ENCODE measurements around the gene ZNF419. TPM values are rescaled to one million over a fixed set of nuclear protein-coding genes. Genes with fewer than 3 reads are reported as not detected.
A peak's percentile ranks its signal among the peaks of the same experiment; 100 is the strongest.
"Not testable (repeated sequence)": the region's sequence is repeated elsewhere in the genome, so short reads cannot be mapped to it uniquely, and the experiment has no call there.

ZNF419 gene
- polyA plus RNA-seq, 1 donor from 2014 or later = 34.5 TPM

GRCh38 chr19:57477191-57478008 is 10.2 kb upstream of the ZNF419 start, which contains the start of gene ZNF772:
TSS of gene ZNF772 (minus strand) at chr19:57477566. CDS start at chr19:57477309, 257 bp downstream.
- H3K36me3 ChIP-seq (ENCODE audit: insufficient read depth, low read length) = peaks cover 34% of the 10 kb centered on the region
- peaks cover 6% of the 10 kb centered on the region for H3F3A ChIP-seq (ENCODE audit: insufficient read depth, low read length, poor library complexity, severe bottlenecking)
- H4K20me1 ChIP-seq (ENCODE audit: insufficient read depth) = no peaks in the 10 kb centered on the region
- H3K9me3 ChIP-seq (ENCODE audit: low read length) = peaks cover 39% of the 10 kb centered on the region
- no peaks in the 10 kb centered on the region for H3K9me2 ChIP-seq (ENCODE audit: insufficient read depth, low read length)
- H3K27me3 ChIP-seq (ENCODE audit: insufficient read depth, low read depth, low read length) = no peaks in the 10 kb centered on the region
- H3K27ac ChIP-seq (ENCODE audit: low read length) = peak within 1 kb of the TSS; percentile 99
- H3K4me3 ChIP-seq (ENCODE audit: low read length) = peak within 1 kb of the TSS; percentile 80
- peak within 1 kb of the TSS; percentile 92 for H3K4me2 ChIP-seq (ENCODE audit: low read length)
- peak within 1 kb of the TSS; percentile 84 for H2AFZ ChIP-seq (ENCODE audit: low read depth, low read length)
- TF ChIP-seq EP300 (conservative IDR thresholded peaks at IDR 0.05; ENCODE audit: poor library complexity, severe bottlenecking) (no peak), REST (IDR thresholded peaks at IDR 0.05; ENCODE audit: borderline replicate concordance) (peak; percentile 67), POLR2AphosphoS5 (IDR thresholded peaks at IDR 0.05) (peak; percentile 95), EZH2 (IDR thresholded peaks at IDR 0.05; ENCODE audit: borderline replicate concordance, insufficient read depth, low read length, poor library complexity, severe bottlenecking) (no peak), RAD21 (conservative IDR thresholded peaks at IDR 0.05) (peak; percentile 60), SMC3 (conservative IDR thresholded peaks at IDR 0.05; ENCODE audit: poor library complexity) (peak; percentile 49), MXI1 (conservative IDR thresholded peaks at IDR 0.05; ENCODE audit: poor library complexity, severe bottlenecking) (peak; percentile 59), TAF1 (IDR thresholded peaks at IDR 0.05; ENCODE audit: low read depth) (peak; percentile 81)
- TF ChIP-seq, protein P1, sequence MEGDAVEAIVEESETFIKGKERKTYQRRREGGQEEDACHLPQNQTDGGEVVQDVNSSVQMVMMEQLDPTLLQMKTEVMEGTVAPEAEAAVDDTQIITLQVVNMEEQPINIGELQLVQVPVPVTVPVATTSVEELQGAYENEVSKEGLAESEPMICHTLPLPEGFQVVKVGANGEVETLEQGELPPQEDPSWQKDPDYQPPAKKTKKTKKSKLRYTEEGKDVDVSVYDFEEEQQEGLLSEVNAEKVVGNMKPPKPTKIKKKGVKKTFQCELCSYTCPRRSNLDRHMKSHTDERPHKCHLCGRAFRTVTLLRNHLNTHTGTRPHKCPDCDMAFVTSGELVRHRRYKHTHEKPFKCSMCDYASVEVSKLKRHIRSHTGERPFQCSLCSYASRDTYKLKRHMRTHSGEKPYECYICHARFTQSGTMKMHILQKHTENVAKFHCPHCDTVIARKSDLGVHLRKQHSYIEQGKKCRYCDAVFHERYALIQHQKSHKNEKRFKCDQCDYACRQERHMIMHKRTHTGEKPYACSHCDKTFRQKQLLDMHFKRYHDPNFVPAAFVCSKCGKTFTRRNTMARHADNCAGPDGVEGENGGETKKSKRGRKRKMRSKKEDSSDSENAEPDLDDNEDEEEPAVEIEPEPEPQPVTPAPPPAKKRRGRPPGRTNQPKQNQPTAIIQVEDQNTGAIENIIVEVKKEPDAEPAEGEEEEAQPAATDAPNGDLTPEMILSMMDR (IDR thresholded peaks at IDR 0.05; ENCODE audit: poor library complexity, severe bottlenecking) = peak; percentile 98
- H3K9ac ChIP-seq (ENCODE audit: low read length) = peak within 1 kb of the TSS; percentile 96
- peaks cover 28% of the 10 kb centered on the region for H3K79me2 ChIP-seq (replicated peaks; ENCODE audit: insufficient read depth, low read length)

- H3K9me2 ChIP-seq (ENCODE audit: insufficient read depth, low read length); H4K20me1 ChIP-seq (ENCODE audit: insufficient read depth); H2AFZ ChIP-seq (ENCODE audit: low read depth, low read length); H3K9me3 ChIP-seq (ENCODE audit: low read length); H3K27me3 ChIP-seq (ENCODE audit: insufficient read depth, low read depth, low read length); H3K79me2 ChIP-seq (replicated peaks; ENCODE audit: insufficient read depth, low read length); H3F3A ChIP-seq (ENCODE audit: insufficient read depth, low read length, poor library complexity, severe bottlenecking); H3K27ac ChIP-seq (ENCODE audit: low read length); H3K36me3 ChIP-seq (ENCODE audit: insufficient read depth, low read length): not testable (repeated sequence)
- H3K4me3 ChIP-seq (ENCODE audit: low read length) = peak overlapping the region; percentile 77
- H3K9ac ChIP-seq (ENCODE audit: low read length) = peak overlapping the region; percentile 26
- peak overlapping the region; percentile 45 for H3K4me2 ChIP-seq (ENCODE audit: low read length)
Observed at GRCh38 chr19:57488299-57488644, 722 bp downstream of the ZNF419 start.

GRCh38 chr19:57499332-57499679 is 11.8 kb downstream of the ZNF419 start:
- H4K20me1 ChIP-seq (ENCODE audit: insufficient read depth); H3K27ac ChIP-seq (ENCODE audit: low read length); H3K9ac ChIP-seq (ENCODE audit: low read length); H3K27me3 ChIP-seq (ENCODE audit: insufficient read depth, low read depth, low read length); H3K4me2 ChIP-seq (ENCODE audit: low read length); H3K9me3 ChIP-seq (ENCODE audit: low read length); H3F3A ChIP-seq (ENCODE audit: insufficient read depth, low read length, poor library complexity, severe bottlenecking); H2AFZ ChIP-seq (ENCODE audit: low read depth, low read length); H3K9me2 ChIP-seq (ENCODE audit: insufficient read depth, low read length); H3K36me3 ChIP-seq (ENCODE audit: insufficient read depth, low read length): not testable (repeated sequence)
- H3K79me2 ChIP-seq (replicated peaks; ENCODE audit: insufficient read depth, low read length) = peaks cover 18% of the 10 kb centered on the region
- H3K4me3 ChIP-seq (ENCODE audit: low read length) = peak overlapping the region; percentile 75

Data from neural cell (in vitro differentiated cells).